Endothelial cell (in vitro differentiated cells): ENCODE data around the gene ARPP21. TPM values are rescaled to one million over a fixed set of nuclear protein-coding genes. Genes with fewer than 3 reads are reported as not detected.

Source experiments
- DNase-seq: peaks from one replicate; pipeline ENCODE4 v3.0.0; 2021; ENCODE audit warnings: low spot score
- H3K27ac Mint-ChIP-seq: one replicate; pipeline ENCODE4 v1.8.0; 2021; ENCODE audit warnings: mixed read lengths, inconsistent platforms; ENCODE audit not compliant: unreplicated experiment
- H3K27me3 Mint-ChIP-seq: one replicate; pipeline ENCODE4 v1.8.0; 2021; ENCODE audit warnings: mild to moderate bottlenecking, moderate library complexity, mixed read lengths, inconsistent platforms; ENCODE audit not compliant: unreplicated experiment
- H3K36me3 Mint-ChIP-seq: one replicate; pipeline ENCODE4 v1.8.0; 2021; ENCODE audit warnings: mild to moderate bottlenecking, low read depth, mixed read lengths, inconsistent platforms; ENCODE audit not compliant: unreplicated experiment
- H3K4me1 Mint-ChIP-seq: one replicate; pipeline ENCODE4 v1.8.0; 2021; ENCODE audit warnings: mild to moderate bottlenecking, mixed read lengths, inconsistent platforms; ENCODE audit not compliant: unreplicated experiment
- H3K4me3 Mint-ChIP-seq: one replicate; pipeline ENCODE4 v1.8.0; 2021; ENCODE audit warnings: mild to moderate bottlenecking, mixed read lengths, inconsistent platforms; ENCODE audit not compliant: unreplicated experiment
- H3K9me3 Mint-ChIP-seq: one replicate; pipeline ENCODE4 v1.8.0; 2021; ENCODE audit warnings: mixed read lengths, inconsistent platforms; ENCODE audit not compliant: unreplicated experiment
- total RNA-seq: library from RNA; stranded (reverse); fragmentation: NEBNext Ultra II Directional; extraction: Animal tissue kit (Norgen Biotek cat#: 25700); gene quantifications from one replicate; pipeline ENCODE4 v1.2.1, GENCODE V29; 2021; ENCODE audit not compliant: unreplicated experiment
- TF ChIP-seq, protein P1 (sequence below): fragments of 200-600 bp; sonication (generic); IDR thresholded peaks from one replicate; pipeline ENCODE4 v1.5.0; 2021; ENCODE audit warnings: antibody characterized with exemption; ENCODE audit not compliant: unreplicated experiment

Gene ARPP21
- total RNA-seq, 1 donor from 2014 or later = not detected

DNA sequence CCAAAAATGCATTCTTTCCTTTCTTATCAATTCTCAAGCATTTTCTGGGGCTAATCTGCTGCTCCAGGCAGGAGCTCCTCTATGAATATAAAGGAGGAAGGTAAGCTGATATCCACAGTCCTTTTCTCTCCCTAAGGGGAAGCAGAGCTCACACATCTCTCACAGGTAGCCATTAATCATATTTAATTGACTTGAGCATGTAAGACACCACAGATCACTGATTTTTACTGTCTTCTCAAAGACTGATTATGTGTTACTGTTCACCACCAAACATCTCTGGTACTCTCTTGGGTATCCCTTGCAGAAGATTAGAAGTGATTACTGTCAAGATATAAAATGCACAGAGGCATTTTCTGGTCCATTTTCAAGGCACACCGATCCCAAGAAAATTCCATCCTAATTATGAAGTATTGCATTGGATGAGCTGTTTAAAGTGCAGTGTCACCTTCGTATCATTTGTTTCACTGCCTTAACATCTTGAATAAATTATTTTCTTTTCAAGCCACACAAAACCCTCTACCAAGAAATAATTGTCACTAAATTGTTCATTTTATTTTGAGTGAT lies 100.7 kb downstream of the ARPP21 start:
- H3K36me3 Mint-ChIP-seq = no peaks in the 10 kb centered on the region
- no peaks in the 10 kb centered on the region for H3K27me3 Mint-ChIP-seq
- no peaks in the 10 kb centered on the region for H3K4me1 Mint-ChIP-seq
- no peaks in the 10 kb centered on the region for H3K9me3 Mint-ChIP-seq
- H3K27ac Mint-ChIP-seq = no peak overlapping the region
- no peak for DNase-seq
- H3K4me3 Mint-ChIP-seq = no peak overlapping the region
- TF ChIP-seq, protein P1, sequence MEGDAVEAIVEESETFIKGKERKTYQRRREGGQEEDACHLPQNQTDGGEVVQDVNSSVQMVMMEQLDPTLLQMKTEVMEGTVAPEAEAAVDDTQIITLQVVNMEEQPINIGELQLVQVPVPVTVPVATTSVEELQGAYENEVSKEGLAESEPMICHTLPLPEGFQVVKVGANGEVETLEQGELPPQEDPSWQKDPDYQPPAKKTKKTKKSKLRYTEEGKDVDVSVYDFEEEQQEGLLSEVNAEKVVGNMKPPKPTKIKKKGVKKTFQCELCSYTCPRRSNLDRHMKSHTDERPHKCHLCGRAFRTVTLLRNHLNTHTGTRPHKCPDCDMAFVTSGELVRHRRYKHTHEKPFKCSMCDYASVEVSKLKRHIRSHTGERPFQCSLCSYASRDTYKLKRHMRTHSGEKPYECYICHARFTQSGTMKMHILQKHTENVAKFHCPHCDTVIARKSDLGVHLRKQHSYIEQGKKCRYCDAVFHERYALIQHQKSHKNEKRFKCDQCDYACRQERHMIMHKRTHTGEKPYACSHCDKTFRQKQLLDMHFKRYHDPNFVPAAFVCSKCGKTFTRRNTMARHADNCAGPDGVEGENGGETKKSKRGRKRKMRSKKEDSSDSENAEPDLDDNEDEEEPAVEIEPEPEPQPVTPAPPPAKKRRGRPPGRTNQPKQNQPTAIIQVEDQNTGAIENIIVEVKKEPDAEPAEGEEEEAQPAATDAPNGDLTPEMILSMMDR = no peak

DNA sequence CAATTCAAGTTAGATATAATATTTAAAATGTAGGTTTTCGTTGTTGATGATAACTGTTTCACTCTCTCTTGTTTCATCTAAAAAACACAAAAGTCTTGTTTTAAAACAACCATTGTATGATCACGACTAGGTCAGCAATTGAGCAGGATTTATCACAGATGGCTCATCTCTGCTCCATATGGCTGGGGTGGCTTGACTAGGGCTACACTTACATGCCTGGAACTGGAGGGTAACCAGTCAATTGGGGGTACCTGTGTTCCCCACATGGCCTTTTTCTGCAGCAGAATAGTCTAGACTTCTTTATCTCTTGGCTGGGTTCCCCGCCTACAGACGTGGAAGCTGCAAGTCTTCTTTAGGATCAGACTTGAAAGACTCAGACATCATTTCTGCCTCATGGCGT lies 103.9 kb downstream of the ARPP21 start:
- no peak for DNase-seq
- no peaks in the 10 kb centered on the region for H3K4me1 Mint-ChIP-seq
- H3K9me3 Mint-ChIP-seq = no peaks in the 10 kb centered on the region
- TF ChIP-seq, protein P1 = no peak
- no peak overlapping the region for H3K27ac Mint-ChIP-seq
- H3K36me3 Mint-ChIP-seq = no peaks in the 10 kb centered on the region
- no peak overlapping the region for H3K4me3 Mint-ChIP-seq
- H3K27me3 Mint-ChIP-seq = peaks cover 4% of the 10 kb centered on the region

DNA sequence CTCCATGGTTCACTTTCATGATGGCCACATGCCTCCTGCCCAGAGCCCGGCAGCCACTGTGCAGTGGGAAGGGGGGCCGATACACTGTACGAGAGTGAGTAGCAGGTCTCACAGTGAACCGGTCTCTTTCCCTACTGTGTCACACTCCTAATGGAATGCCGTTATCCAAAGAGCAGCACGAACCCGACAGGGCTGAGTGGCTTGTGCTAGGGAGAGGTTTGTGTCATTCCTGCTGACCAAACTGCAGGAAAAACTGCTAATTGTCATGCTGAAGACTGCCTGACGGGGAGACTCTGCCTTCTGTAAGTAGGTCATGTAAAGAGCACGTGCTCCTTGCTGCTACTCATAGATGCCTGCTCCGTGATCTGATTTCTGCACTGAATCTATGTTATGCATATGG lies 105.1 kb downstream of the ARPP21 start:
- H3K27me3 Mint-ChIP-seq = peaks cover 4% of the 10 kb centered on the region
- H3K36me3 Mint-ChIP-seq = no peaks in the 10 kb centered on the region
- no peaks in the 10 kb centered on the region for H3K9me3 Mint-ChIP-seq
- no peak for DNase-seq
- H3K27ac Mint-ChIP-seq = no peak overlapping the region
- TF ChIP-seq, protein P1 = no peak
- H3K4me3 Mint-ChIP-seq = no peak overlapping the region
- peaks cover 4% of the 10 kb centered on the region for H3K4me1 Mint-ChIP-seq

DNA sequence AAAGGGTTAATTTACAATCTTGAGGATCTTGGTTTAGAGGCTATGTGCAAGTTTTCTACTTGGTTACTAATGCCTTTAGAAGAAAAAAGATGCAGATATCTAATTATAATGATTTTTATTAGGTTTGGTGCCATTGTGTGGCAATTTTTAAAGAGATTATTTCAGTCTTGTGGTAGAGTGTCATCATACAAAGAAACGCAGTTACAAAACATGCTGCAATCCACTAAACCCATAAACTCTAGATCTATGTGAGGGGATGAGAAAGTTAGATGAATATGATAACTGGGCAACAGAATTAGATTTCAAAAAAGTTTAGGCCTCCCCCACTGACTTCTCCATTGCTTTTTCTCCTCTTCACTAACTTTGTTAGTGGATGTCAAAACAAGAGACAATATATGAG lies 106.0 kb downstream of the ARPP21 start:
- DNase-seq = no peak
- Mint-ChIP-seq H3K4me1 (peaks cover 4% of the 10 kb centered on the region), H3K9me3 (no peaks in the 10 kb centered on the region), H3K27ac (no peak overlapping the region), H3K36me3 (no peaks in the 10 kb centered on the region), H3K27me3 (peaks cover 4% of the 10 kb centered on the region), H3K4me3 (no peak overlapping the region)
- TF ChIP-seq, protein P1 = no peak

DNA sequence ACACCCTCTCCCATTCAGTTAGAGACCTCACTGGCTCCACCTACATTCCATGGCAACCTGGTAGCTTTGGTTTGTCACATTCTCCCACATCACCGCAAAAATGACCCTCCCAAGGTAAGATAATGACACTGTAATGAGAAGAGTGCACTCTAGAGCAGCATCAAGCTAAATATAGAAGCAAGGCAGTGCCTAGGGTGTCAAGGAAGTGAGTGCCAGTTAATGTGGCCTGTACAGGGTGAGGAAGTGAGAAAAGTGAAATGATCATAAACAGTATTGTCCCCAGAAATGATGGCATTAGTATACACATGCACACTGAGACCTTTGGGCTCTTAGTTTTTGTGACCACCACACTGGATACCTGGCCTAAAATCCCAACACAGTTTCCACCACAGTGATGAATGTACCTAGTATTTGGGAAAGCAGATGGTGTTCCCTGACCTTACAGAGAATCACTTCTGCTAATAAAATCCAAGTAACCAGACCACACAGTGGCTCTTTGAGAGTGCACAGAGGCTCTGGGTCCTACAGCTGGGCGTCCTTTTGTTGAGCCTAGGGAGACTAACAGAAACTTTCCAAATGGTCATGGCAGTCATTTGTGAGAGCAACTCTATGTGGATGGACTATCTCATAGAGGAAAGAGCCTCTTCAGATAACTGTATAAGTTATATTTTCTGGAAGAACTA lies 106.6 kb downstream of the ARPP21 start:
- H3K4me1 Mint-ChIP-seq = peaks cover 4% of the 10 kb centered on the region
- no peak overlapping the region for H3K27ac Mint-ChIP-seq
- TF ChIP-seq, protein P1 = no peak

More for the DNA sequence above, 106.6 kb downstream of the ARPP21 start:
- Mint-ChIP-seq H3K27me3 (peaks cover 4% of the 10 kb centered on the region), H3K36me3 (no peaks in the 10 kb centered on the region), H3K9me3 (no peaks in the 10 kb centered on the region), H3K4me3 (no peak overlapping the region)
- no peak for DNase-seq
